SK-N-SH (cell line): ENCODE data around the gene UCHL5. TPM values are rescaled to one million over a fixed set of nuclear protein-coding genes. Genes with fewer than 3 reads are reported as not detected.

Experiments
- CTCF ChIA-PET: fragments of 300-600, 350-600 bp; formaldehyde crosslinking; extraction: SDS; loops from one replicate; lab custom pipeline; 2021; lab: Yijun Ruan, JAX
- POLR2A ChIA-PET: fragments of 350-600 bp; sonication (Branson Sonifier 250); formaldehyde crosslinking; extraction: SDS; loops from one replicate; lab custom pipeline; 2020; ENCODE audit warnings: antibody characterized with exemption, inconsistent platforms; lab: Yijun Ruan, JAX
- DNase-seq: peaks from one replicate; pipeline ENCODE4 v3.0.0; 2012
- H2AFZ ChIP-seq: fragments of 200-600 bp; sonication (generic); 2 replicates; pipeline ENCODE4 v1.8.1; 2016; ENCODE audit warnings: antibody characterized with exemption, mild to moderate bottlenecking, low read depth
- H3F3A ChIP-seq: fragments of 200-600 bp; sonication (generic); replicated peaks from 2 replicates; pipeline ENCODE3; 2016; ENCODE audit warnings: antibody characterized with exemption, mild to moderate bottlenecking; ENCODE audit not compliant: insufficient read depth
- H3K27ac ChIP-seq, 2 experiments: fragments of 200-500 bp in 1 of 2; fragments of 200-600 bp in 1 of 2; sonication (Bioruptor generic) in 1 of 2; sonication (generic), shearing (Covaris generic) in 1 of 2; 2 replicates each; pipeline versions ENCODE4 v1.5.1 to v1.6.1; 2014 to 2016; ENCODE audit warnings: low read depth in 2 of 2, inconsistent platforms in 1 of 2, low read length in 1 of 2, mild to moderate bottlenecking in 1 of 2, mixed read lengths in 1 of 2
- H3K27me3 ChIP-seq: fragments of 200-600 bp; sonication (generic), shearing (Covaris generic); 2 replicates; pipeline ENCODE4 v1.6.1; 2016; ENCODE audit warnings: mixed run types; ENCODE audit not compliant: insufficient read depth
- H3K36me3 ChIP-seq, 2 experiments: fragments of 200-500 bp in 1 of 2; fragments of 200-600 bp in 1 of 2; sonication (Bioruptor generic) in 1 of 2; sonication (generic) in 1 of 2; replicated peaks in 1 of 2; 2 replicates each; pipeline versions ENCODE3 to v1.5.1; 2014 to 2016; ENCODE audit warnings: low read length in 1 of 2, mild to moderate bottlenecking in 1 of 2; ENCODE audit not compliant: insufficient read depth in 2 of 2, control insufficient read depth in 1 of 2
- H3K4me1 ChIP-seq, 2 experiments: fragments of 200-500 bp in 1 of 2; fragments of 200-600 bp in 1 of 2; sonication (Bioruptor generic) in 1 of 2; sonication (generic), shearing (Covaris generic) in 1 of 2; 2 replicates each; pipeline versions ENCODE4 v1.5.1 to v1.6.1; 2014 to 2016; ENCODE audit warnings: low read depth in 1 of 2, low read length in 1 of 2, mixed run types in 1 of 2; ENCODE audit not compliant: insufficient read depth in 2 of 2, control insufficient read depth in 1 of 2
- H3K4me2 ChIP-seq: fragments of 200-600 bp; sonication (generic), shearing (Covaris generic); 2 replicates; pipeline ENCODE4 v1.6.1; 2017; ENCODE audit warnings: mixed run types
- H3K4me3 ChIP-seq, 2 experiments: fragments of 200-500 bp in 1 of 2; fragments of 200-600 bp in 1 of 2; sonication (Bioruptor generic) in 1 of 2; sonication (generic), shearing (Covaris generic) in 1 of 2; 2 replicates each; pipeline versions ENCODE4 v1.5.1 to v1.8.1; 2014 to 2016; ENCODE audit warnings: low read depth in 2 of 2, inconsistent platforms in 1 of 2, low read length in 1 of 2, mild to moderate bottlenecking in 1 of 2, mixed read lengths in 1 of 2, moderate library complexity in 1 of 2
- H3K79me2 ChIP-seq: fragments of 200-600 bp; sonication (generic); 2 replicates; pipeline ENCODE4 v1.8.1; 2017; ENCODE audit warnings: mild to moderate bottlenecking; ENCODE audit not compliant: insufficient read depth
- H3K9ac ChIP-seq: fragments of 200-600 bp; sonication (generic); 2 replicates; pipeline ENCODE4 v1.6.1; 2017; ENCODE audit warnings: mixed run types
- H3K9me2 ChIP-seq: fragments of 200-600 bp; sonication (generic); 2 replicates; pipeline ENCODE4 v1.6.1; 2017; ENCODE audit warnings: mixed run types
- H3K9me3 ChIP-seq: fragments of 200-600 bp; sonication (generic); 2 replicates; pipeline ENCODE4 v1.6.1; 2017; ENCODE audit warnings: mixed run types, mild to moderate bottlenecking, moderate library complexity
- H4K20me1 ChIP-seq: fragments of 200-600 bp; sonication (generic); 2 replicates; pipeline ENCODE4 v1.6.1; 2017; ENCODE audit warnings: mild to moderate bottlenecking, mixed run types; ENCODE audit not compliant: insufficient read depth
- ELF1 ChIP-seq: IDR thresholded peaks from 2 replicates; pipeline ENCODE4 v1.4.0; 2012
- EP300 ChIP-seq, 2 experiments: IDR thresholded peaks; 2 replicates each; pipeline versions ENCODE4 v1.4.0 to v1.6.1; 2012; ENCODE audit warnings: borderline replicate concordance in 1 of 2, low read depth in 1 of 2, low read length in 1 of 2
- FOSL2 ChIP-seq: IDR thresholded peaks from 2 replicates; pipeline ENCODE4 v1.4.0; 2012; ENCODE audit warnings: low read depth, mild to moderate bottlenecking, moderate library complexity, borderline replicate concordance
- FOXJ3 ChIP-seq: sonication (generic); formaldehyde crosslinking; IDR thresholded peaks from 2 replicates; pipeline ENCODE4 v1.5.1; 2020; ENCODE audit warnings: mild to moderate bottlenecking, missing genetic modification reagents
- FOXM1 ChIP-seq: IDR thresholded peaks from 2 replicates; pipeline ENCODE4 v1.4.0; 2012; ENCODE audit warnings: low read depth, mild to moderate bottlenecking
- GATA2 ChIP-seq: sonication (generic); formaldehyde crosslinking; IDR thresholded peaks from 2 replicates; pipeline ENCODE4 v1.5.0; 2020; ENCODE audit warnings: mild to moderate bottlenecking, missing genetic modification reagents
- JUND ChIP-seq: IDR thresholded peaks from 2 replicates; pipeline ENCODE4 v1.4.0; 2012
- NFIC ChIP-seq: IDR thresholded peaks from 2 replicates; pipeline ENCODE4 v1.4.0; 2012; ENCODE audit warnings: borderline replicate concordance
- POLR2AphosphoS5 ChIP-seq: IDR thresholded peaks from 2 replicates; pipeline ENCODE4 v1.6.1; 2012; ENCODE audit warnings: low read depth, low read length
- RFX5 ChIP-seq: IDR thresholded peaks from 2 replicates; pipeline ENCODE4 v1.6.1; 2012; ENCODE audit warnings: mild to moderate bottlenecking, improper control_type of control experiment, low read length
- TCF12 ChIP-seq: IDR thresholded peaks from 2 replicates; pipeline ENCODE4 v1.4.0; 2012
- TEAD4 ChIP-seq: IDR thresholded peaks from 2 replicates; pipeline ENCODE4 v1.4.0; 2012; ENCODE audit warnings: mild to moderate bottlenecking, borderline replicate concordance; ENCODE audit not compliant: insufficient read depth
- WGBS: methylation state at CpG from one replicate; pipeline ENCODE4 v1.1.6; 2017; ENCODE audit warnings: low lambda C conversion rate; 5-methylcytosine and 5-hydroxymethylcytosine counted together
- polyA plus RNA-seq, 3 experiments: library from polyadenylated mRNA; depleted of rRNA; stranded (reverse); fragments of >200 nt; gene quantifications; 2 replicates each; pipeline ENCODE4 v1.2.3, GENCODE V29; 2012
- TF ChIP-seq, protein P1 (sequence below): fragments of 200-600 bp; sonication (generic); IDR thresholded peaks from 2 replicates; pipeline ENCODE4 v1.6.1; 2017; ENCODE audit warnings: antibody characterized with exemption, mild to moderate bottlenecking, moderate library complexity
- TF ChIP-seq, protein P2 (sequence below): IDR thresholded peaks from 2 replicates; pipeline ENCODE4 v1.4.0; 2012; ENCODE audit warnings: low read depth, borderline replicate concordance
- TF ChIP-seq, protein P3 (sequence below): fragments of 150-350 bp; IDR thresholded peaks from 2 replicates; pipeline ENCODE4 v1.6.1; 2016; ENCODE audit warnings: mild to moderate bottlenecking, low read depth, low read length
- TF ChIP-seq, protein P4 (sequence below): IDR thresholded peaks from 2 replicates; pipeline ENCODE4; 2012
- TF ChIP-seq, protein P5 (sequence below): IDR thresholded peaks from 2 replicates; pipeline ENCODE4 v1.4.0; 2012; ENCODE audit warnings: low read depth
- TF ChIP-seq, protein P6 (sequence below): fragments of 150-350 bp; IDR thresholded peaks from 2 replicates; pipeline ENCODE4 v1.6.1; 2017; ENCODE audit warnings: antibody characterized with exemption, low read length, low read depth, borderline replicate concordance

Gene UCHL5
- polyA plus RNA-seq, 1 of the 3 experiments (the other 2 are of a cell fraction), result 14.9 TPM

DNA sequence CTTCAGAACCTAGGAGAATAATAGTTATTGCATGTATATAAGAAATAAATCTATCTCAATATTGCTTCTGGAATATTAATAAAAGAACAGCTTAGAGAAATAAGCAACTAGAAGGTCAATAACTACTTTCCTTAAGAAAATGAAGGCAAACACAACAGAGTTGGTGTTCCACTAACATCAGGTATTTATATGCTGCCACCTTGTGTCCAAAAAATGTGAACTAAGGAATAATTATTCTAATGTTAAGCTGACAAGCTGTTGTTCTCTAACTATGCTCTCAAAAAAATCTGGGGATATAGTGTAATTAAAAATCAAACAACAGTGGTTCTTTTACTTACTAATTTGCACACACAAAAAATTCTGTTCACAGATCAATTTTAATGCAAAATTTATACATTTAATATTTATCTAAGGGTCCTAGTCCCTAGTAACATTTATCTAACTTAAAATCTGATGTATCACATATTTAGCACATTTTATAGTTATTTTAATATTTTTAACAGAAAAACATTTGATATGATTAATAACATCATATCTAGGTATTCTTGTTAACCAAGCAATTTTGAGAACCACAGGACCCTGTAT, 39.6 kb downstream of the UCHL5 start (continued):
- TF ChIP-seq, protein P1, sequence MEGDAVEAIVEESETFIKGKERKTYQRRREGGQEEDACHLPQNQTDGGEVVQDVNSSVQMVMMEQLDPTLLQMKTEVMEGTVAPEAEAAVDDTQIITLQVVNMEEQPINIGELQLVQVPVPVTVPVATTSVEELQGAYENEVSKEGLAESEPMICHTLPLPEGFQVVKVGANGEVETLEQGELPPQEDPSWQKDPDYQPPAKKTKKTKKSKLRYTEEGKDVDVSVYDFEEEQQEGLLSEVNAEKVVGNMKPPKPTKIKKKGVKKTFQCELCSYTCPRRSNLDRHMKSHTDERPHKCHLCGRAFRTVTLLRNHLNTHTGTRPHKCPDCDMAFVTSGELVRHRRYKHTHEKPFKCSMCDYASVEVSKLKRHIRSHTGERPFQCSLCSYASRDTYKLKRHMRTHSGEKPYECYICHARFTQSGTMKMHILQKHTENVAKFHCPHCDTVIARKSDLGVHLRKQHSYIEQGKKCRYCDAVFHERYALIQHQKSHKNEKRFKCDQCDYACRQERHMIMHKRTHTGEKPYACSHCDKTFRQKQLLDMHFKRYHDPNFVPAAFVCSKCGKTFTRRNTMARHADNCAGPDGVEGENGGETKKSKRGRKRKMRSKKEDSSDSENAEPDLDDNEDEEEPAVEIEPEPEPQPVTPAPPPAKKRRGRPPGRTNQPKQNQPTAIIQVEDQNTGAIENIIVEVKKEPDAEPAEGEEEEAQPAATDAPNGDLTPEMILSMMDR, result peak; percentile 77

DNA sequence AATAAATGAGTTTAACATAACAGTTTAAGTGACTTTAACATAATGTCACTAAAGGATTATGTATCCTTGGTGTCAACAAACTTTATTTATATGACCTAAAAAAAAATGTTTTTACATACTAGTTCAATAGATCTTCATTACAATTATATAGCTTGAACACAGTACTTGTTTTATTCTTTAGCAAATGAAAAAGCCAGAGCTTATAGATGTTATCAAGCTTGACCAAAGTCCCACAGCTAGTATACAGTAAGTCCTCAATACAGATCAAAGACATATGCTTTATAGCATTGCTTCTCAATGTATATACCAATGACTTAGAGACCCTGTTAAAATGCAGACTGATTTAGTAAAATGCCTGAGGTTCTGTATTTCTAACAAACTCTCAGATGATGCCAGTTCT, 42.4 kb downstream of the UCHL5 start:
- Histone ChIP-seq H3K79me2 (no peaks in the 10 kb centered on the region), H3K27ac (no peak overlapping the region), H3K9me2 (no peaks in the 10 kb centered on the region), H4K20me1 (no peaks in the 10 kb centered on the region), H3K4me2 (no peak overlapping the region), H3K4me3 (no peak overlapping the region)
- TF ChIP-seq ELF1 (no peak), FOXJ3 (CRISPR knock-in tag) (no peak), TEAD4 (no peak), TCF12 (no peak), RFX5 (no peak)
- TF ChIP-seq, protein P2, sequence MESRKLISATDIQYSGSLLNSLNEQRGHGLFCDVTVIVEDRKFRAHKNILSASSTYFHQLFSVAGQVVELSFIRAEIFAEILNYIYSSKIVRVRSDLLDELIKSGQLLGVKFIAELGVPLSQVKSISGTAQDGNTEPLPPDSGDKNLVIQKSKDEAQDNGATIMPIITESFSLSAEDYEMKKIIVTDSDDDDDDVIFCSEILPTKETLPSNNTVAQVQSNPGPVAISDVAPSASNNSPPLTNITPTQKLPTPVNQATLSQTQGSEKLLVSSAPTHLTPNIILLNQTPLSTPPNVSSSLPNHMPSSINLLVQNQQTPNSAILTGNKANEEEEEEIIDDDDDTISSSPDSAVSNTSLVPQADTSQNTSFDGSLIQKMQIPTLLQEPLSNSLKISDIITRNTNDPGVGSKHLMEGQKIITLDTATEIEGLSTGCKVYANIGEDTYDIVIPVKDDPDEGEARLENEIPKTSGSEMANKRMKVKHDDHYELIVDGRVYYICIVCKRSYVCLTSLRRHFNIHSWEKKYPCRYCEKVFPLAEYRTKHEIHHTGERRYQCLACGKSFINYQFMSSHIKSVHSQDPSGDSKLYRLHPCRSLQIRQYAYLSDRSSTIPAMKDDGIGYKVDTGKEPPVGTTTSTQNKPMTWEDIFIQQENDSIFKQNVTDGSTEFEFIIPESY, result no peak
- TF ChIP-seq, protein P3, sequence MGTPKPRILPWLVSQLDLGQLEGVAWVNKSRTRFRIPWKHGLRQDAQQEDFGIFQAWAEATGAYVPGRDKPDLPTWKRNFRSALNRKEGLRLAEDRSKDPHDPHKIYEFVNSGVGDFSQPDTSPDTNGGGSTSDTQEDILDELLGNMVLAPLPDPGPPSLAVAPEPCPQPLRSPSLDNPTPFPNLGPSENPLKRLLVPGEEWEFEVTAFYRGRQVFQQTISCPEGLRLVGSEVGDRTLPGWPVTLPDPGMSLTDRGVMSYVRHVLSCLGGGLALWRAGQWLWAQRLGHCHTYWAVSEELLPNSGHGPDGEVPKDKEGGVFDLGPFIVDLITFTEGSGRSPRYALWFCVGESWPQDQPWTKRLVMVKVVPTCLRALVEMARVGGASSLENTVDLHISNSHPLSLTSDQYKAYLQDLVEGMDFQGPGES, result no peak
- TF ChIP-seq, all 33 proteins: peak for 0
- Histone ChIP-seq H3K9me3 (no peaks in the 10 kb centered on the region), H3F3A (peaks cover 22% of the 10 kb centered on the region), H3K4me1 (peaks cover 0 to 3% of the 10 kb centered on the region in 2 experiments; a peak in 3 of 4 replicates), H3K36me3 (peaks cover 28 to 58% of the 10 kb centered on the region in 2 experiments), H2AFZ (no peak overlapping the region), H3K9ac (no peak overlapping the region), H3K27me3 (no peaks in the 10 kb centered on the region)
- POLR2A ChIA-PET, result no interaction called here
- no peak for DNase-seq
- CTCF ChIA-PET, result interaction anchor here (1.5 to 8.3 kb wide), 2 partner anchors 8 to 210 kb away, joined by 3 to 104 read pairs; no protein-coding TSS in a partner anchor

DNA sequence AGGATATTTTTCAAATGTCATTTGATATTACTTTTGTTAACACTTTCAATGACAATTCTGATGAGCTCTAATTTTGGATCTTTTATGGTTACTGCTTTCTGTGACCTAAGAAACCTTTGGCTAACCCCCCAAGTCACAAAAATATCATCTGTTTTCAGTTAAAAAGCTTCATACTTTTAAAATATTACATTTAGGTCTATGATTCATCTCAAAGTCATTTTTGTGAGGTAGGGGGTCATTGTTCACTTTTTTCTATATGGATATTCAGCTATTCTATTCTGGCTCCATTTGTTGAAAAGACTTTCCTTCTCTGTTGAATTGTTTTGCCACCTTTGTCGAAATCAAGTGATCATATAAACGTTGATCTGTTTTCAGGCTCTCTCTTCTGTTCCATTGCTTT, 44.8 kb downstream of the UCHL5 start:
- Histone ChIP-seq H3F3A (peaks cover 10% of the 10 kb centered on the region), H3K9me2 (no peaks in the 10 kb centered on the region), H3K9ac (no peak overlapping the region), H3K79me2 (no peaks in the 10 kb centered on the region), H2AFZ (no peak overlapping the region), H4K20me1 (no peaks in the 10 kb centered on the region), H3K4me2 (no peak overlapping the region), H3K4me1 (peaks cover 0 to 3% of the 10 kb centered on the region in 2 experiments; a peak in 3 of 4 replicates), H3K36me3 (peaks cover 12 to 38% of the 10 kb centered on the region in 2 experiments), H3K9me3 (no peaks in the 10 kb centered on the region), H3K27me3 (no peaks in the 10 kb centered on the region), H3K4me3 (no peak overlapping the region), H3K27ac (peak overlapping the region; percentile 28 to 56; a peak in 2 of 4 replicates)
- WGBS, result 84% methylated on average over 2 of the region's 2 CpGs
- no peak for DNase-seq
- POLR2A ChIA-PET, result no interaction called here
- CTCF ChIA-PET, result interaction anchor here (1.3 to 8.3 kb wide), 3 partner anchors 17 to 540 kb away, joined by 3 to 104 read pairs (median 5); no protein-coding TSS in a partner anchor
- TF ChIP-seq, protein P4, sequence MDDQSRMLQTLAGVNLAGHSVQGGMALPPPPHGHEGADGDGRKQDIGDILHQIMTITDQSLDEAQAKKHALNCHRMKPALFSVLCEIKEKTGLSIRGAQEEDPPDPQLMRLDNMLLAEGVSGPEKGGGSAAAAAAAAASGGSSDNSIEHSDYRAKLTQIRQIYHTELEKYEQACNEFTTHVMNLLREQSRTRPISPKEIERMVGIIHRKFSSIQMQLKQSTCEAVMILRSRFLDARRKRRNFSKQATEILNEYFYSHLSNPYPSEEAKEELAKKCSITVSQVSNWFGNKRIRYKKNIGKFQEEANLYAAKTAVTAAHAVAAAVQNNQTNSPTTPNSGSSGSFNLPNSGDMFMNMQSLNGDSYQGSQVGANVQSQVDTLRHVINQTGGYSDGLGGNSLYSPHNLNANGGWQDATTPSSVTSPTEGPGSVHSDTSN, result no peak
- no peak for TF ChIP-seq TEAD4
- 0 out of 2 replicates have a peak, but pooled peaks have one; percentile 18 for TF ChIP-seq FOSL2
- TF ChIP-seq, protein P5, sequence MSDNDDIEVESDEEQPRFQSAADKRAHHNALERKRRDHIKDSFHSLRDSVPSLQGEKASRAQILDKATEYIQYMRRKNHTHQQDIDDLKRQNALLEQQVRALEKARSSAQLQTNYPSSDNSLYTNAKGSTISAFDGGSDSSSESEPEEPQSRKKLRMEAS, result no peak
- TF ChIP-seq TCF12, result peak; percentile 77
- TF ChIP-seq FOXM1, result no peak
- TF ChIP-seq FOXJ3 (CRISPR knock-in tag), result no peak
- TF ChIP-seq JUND, result peak; percentile 35
- no peak for TF ChIP-seq GATA2 (CRISPR knock-in tag)
- TF ChIP-seq POLR2AphosphoS5, result no peak
- peak in 1 of 2 experiments; percentile 28; a peak in 1 of 4 replicates for TF ChIP-seq EP300 (IDR thresholded peaks at IDR 0.05; ENCODE audit: borderline replicate concordance in 1 of 2, low read depth in 1 of 2, low read length in 1 of 2)
- peak; percentile 24; the same call in 1 of the 2 replicates for TF ChIP-seq NFIC
- TF ChIP-seq, protein P6, sequence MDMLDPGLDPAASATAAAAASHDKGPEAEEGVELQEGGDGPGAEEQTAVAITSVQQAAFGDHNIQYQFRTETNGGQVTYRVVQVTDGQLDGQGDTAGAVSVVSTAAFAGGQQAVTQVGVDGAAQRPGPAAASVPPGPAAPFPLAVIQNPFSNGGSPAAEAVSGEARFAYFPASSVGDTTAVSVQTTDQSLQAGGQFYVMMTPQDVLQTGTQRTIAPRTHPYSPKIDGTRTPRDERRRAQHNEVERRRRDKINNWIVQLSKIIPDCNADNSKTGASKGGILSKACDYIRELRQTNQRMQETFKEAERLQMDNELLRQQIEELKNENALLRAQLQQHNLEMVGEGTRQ, result no peak
